ENCODE measurements around the gene DLEC1. TPM values are rescaled to one million over a fixed set of nuclear protein-coding genes. Genes with fewer than 3 reads are reported as not detected.
A peak's percentile ranks its signal among the peaks of the same experiment; 100 is the strongest.

The DLEC1 gene
- total and polyA plus RNA-seq, 9 of the 15 experiments (the other 6 are each of a cell fraction or from before 2014, with no cell fraction given), result 0.07 to 0.08 TPM; not detected in 7

DNA sequence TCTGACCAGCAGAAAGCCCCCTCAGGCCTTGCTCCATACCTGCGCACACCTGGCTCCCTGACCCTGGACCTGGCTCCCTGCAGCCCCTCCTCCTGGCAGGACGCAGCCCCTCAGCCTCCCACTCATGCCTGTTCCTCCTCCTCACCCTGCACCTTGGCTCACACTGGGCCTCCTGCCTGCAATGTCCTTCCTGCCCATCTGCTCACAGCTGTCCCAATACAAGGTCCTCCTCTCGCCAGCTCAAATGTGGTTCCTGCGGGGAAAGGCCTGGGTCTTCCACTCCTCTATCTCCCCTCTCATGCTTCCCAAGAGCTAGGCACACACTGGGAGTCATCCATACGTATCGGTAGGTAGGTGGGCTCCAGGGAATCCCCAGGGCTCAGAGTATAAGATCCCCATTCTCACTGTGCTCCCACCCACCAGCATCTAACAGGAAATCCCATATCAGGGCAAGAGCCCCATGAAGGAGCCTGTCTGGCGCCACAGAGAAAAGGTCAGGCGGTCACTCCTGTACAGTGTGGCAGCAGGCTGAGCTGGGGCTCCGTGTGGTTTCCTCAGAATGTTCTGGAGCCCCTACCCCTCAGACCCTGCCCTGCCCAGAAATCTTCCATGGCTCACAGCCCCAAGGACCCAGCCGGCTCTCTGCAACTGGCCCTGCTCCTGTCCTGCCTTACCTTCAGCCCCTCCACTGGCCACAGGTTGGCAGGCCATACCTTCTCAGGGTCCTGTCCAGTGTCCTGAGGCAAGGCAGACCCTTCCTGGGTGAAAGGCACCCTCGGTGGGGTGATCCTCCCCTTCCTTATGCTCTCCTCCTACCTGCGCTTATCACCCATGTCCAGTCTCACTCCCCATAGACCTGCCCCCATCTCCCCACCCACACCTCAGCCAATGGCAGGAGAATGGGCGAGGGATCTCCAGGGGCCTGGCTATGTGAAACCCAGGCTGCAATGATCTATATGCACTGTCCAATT lies 20.4 kb upstream of the DLEC1 start (continued):
- TF ChIP-seq ZNF609 (CRISPR knock-in tag; IDR thresholded peaks at IDR 0.05; ENCODE audit: borderline replicate concordance) (no peak), ZBED1 (IDR thresholded peaks at IDR 0.05) (no peak), E2F1 (CRISPR knock-in tag; IDR thresholded peaks at IDR 0.05) (no peak), KHSRP (IDR thresholded peaks at IDR 0.05) (no peak), TFE3 (CRISPR knock-in tag; IDR thresholded peaks at IDR 0.05) (no peak), WHSC1 (IDR thresholded peaks at IDR 0.05; ENCODE audit: low read length) (no peak), BMI1 (IDR thresholded peaks at IDR 0.05; ENCODE audit: low read length) (no peak), RFX5 (IDR thresholded peaks at IDR 0.05; ENCODE audit: low read depth, low read length) (no peak), RBBP5 (IDR thresholded peaks at IDR 0.05; ENCODE audit: borderline replicate concordance, insufficient read depth, low read length, poor library complexity, severe bottlenecking) (no peak), MNT (conservative IDR thresholded peaks at IDR 0.05) (no peak), POLR2AphosphoS2 (IDR thresholded peaks at IDR 0.05; ENCODE audit: low read length) (no peak), ZBTB7A (IDR thresholded peaks at IDR 0.05; ENCODE audit: borderline replicate concordance, control insufficient read depth, low read depth, low read length) (peak; percentile 91), ZHX1 (conservative IDR thresholded peaks at IDR 0.05; ENCODE audit: low read length) (no peak), ZNF583 (CRISPR knock-in tag; IDR thresholded peaks at IDR 0.05) (no peak)
